ENCODE data around the gene HAUS7.

HAUS7 gene

DNA sequence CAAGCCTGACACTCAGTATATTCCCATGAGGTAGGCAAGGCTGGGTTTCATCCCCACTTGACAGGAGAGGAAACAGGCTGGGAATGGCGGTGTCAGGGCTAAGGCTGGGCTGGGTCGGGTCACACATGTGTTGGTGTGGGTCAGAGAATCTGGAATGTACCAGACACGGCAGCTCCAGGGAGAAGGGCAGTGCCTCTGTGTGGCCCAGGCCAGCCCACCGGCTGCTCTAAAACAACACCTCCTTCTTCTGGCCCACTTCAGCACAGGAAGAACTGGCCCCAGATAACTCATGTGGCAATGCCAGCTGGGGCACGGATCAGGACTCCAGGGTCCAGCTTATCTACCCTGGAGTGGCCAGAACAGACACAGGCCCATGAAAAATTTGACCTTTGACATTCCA is 6.3 kb downstream of the HAUS7 start:
- TF ChIP-seq FOXP2 (optimal IDR thresholded peaks at IDR 0.05; ENCODE audit: borderline replicate concordance, extremely low read depth, extremely low read length, insufficient read depth) (no peak), TAF1 (IDR thresholded peaks at IDR 0.05; ENCODE audit: borderline replicate concordance, insufficient read depth, low read length) (no peak), SIN3A (IDR thresholded peaks at IDR 0.05; ENCODE audit: borderline replicate concordance, insufficient read depth, low read length) (no peak), POLR2AphosphoS5 (IDR thresholded peaks at IDR 0.05; ENCODE audit: low read depth, low read length) (no peak)
- TF ChIP-seq, protein P1, sequence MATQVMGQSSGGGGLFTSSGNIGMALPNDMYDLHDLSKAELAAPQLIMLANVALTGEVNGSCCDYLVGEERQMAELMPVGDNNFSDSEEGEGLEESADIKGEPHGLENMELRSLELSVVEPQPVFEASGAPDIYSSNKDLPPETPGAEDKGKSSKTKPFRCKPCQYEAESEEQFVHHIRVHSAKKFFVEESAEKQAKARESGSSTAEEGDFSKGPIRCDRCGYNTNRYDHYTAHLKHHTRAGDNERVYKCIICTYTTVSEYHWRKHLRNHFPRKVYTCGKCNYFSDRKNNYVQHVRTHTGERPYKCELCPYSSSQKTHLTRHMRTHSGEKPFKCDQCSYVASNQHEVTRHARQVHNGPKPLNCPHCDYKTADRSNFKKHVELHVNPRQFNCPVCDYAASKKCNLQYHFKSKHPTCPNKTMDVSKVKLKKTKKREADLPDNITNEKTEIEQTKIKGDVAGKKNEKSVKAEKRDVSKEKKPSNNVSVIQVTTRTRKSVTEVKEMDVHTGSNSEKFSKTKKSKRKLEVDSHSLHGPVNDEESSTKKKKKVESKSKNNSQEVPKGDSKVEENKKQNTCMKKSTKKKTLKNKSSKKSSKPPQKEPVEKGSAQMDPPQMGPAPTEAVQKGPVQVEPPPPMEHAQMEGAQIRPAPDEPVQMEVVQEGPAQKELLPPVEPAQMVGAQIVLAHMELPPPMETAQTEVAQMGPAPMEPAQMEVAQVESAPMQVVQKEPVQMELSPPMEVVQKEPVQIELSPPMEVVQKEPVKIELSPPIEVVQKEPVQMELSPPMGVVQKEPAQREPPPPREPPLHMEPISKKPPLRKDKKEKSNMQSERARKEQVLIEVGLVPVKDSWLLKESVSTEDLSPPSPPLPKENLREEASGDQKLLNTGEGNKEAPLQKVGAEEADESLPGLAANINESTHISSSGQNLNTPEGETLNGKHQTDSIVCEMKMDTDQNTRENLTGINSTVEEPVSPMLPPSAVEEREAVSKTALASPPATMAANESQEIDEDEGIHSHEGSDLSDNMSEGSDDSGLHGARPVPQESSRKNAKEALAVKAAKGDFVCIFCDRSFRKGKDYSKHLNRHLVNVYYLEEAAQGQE (IDR thresholded peaks at IDR 0.05; ENCODE audit: insufficient read depth in 1 of 2, low read depth in 2 of 2, low read length in 2 of 2), result no peak

DNA sequence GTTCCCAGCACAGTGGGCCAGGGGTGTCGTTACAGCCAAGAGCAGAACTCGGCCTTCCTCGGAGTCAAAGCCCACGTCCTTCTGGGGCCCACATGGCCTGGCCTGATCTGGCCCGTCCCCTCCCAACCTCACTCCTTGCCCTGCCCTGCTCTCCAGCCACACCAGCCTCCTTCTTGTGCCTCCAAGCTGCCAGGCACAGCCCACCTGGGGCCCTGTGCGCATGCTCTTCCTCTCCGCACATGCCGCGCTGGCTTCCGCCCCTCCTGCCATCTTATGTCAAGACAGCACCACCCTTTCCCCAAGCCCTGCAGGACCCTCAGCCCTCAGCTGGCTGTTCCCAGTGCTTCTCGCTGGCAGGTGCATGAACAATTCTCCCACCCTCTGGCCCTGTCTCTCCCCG is 6.8 kb downstream of the HAUS7 start:
- TF ChIP-seq FOXP2 (optimal IDR thresholded peaks at IDR 0.05; ENCODE audit: borderline replicate concordance, extremely low read depth, extremely low read length, insufficient read depth) (no peak), POLR2AphosphoS5 (IDR thresholded peaks at IDR 0.05; ENCODE audit: low read depth, low read length) (no peak), TAF1 (IDR thresholded peaks at IDR 0.05; ENCODE audit: borderline replicate concordance, insufficient read depth, low read length) (no peak), SIN3A (IDR thresholded peaks at IDR 0.05; ENCODE audit: borderline replicate concordance, insufficient read depth, low read length) (no peak)
- TF ChIP-seq, protein P1 (IDR thresholded peaks at IDR 0.05; ENCODE audit: insufficient read depth in 1 of 2, low read depth in 2 of 2, low read length in 2 of 2), result no peak

DNA sequence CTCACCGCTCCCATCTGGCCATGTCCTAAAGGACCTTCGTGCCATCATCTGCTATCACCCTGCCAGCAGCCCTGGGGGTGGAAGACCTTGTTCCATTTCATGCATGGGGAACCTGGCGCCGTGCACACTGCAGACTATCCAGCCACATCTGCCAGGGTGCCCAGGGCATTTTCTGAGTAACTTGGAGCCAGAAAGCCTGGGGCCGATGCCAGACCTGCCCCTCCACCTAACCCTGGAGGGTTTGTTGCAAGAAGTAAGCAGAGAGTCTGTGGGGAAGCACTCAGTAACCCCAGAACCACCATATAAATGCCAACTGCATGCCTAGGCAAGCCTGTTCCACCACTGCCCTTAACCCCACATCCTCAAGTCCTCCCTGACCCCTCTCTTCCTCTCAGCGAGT is 7.3 kb downstream of the HAUS7 start:
- TF ChIP-seq SIN3A (IDR thresholded peaks at IDR 0.05; ENCODE audit: borderline replicate concordance, insufficient read depth, low read length) (no peak), TAF1 (IDR thresholded peaks at IDR 0.05; ENCODE audit: borderline replicate concordance, insufficient read depth, low read length) (no peak), FOXP2 (optimal IDR thresholded peaks at IDR 0.05; ENCODE audit: borderline replicate concordance, extremely low read depth, extremely low read length, insufficient read depth) (no peak), POLR2AphosphoS5 (IDR thresholded peaks at IDR 0.05; ENCODE audit: low read depth, low read length) (no peak)
- TF ChIP-seq, protein P1 (IDR thresholded peaks at IDR 0.05; ENCODE audit: insufficient read depth in 1 of 2, low read depth in 2 of 2, low read length in 2 of 2), result no peak

DNA sequence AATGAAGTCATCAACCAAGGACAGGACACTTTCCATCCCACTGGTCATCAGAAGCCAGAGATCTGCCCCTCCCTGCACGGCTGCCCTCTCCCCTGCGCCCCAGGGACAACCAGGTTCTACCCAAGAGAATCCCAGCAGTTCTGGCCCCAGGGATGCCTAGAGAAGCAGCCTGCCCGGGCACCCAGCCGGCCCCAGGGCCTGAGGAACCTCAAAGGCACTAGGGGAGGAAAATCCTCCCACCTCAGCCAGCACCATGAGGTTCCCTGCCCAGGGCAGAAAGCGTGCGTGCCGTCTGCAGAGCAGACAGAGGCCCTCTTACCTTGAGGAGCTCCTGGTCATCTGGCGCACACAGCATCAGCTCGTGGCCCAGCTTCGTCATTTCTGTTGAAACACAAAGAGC is 8.1 kb downstream of the HAUS7 start:
- TF ChIP-seq SIN3A (IDR thresholded peaks at IDR 0.05; ENCODE audit: borderline replicate concordance, insufficient read depth, low read length), result no peak

DNA sequence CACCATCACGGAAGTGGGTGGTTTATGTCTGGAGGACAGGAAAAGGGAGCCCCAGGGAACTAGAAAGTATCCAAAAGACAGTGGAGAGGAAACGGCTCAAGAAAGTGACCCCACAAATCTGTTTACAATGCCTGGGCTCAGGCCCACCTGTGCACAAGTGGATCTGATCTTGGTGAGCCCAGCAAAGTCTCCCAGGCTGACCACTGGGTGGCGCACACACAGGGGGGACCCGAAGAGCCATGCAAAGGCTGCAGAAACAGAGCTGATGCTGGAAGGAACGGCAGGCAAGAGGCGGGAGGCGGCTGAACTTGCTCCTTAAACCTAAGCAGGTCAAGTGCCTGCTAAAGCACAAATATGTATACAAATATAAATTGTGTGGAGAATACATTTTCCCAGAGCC is 9.6 kb downstream of the HAUS7 start:
- TF ChIP-seq TAF1 (IDR thresholded peaks at IDR 0.05; ENCODE audit: borderline replicate concordance, insufficient read depth, low read length) (no peak), FOXP2 (optimal IDR thresholded peaks at IDR 0.05; ENCODE audit: borderline replicate concordance, extremely low read depth, extremely low read length, insufficient read depth) (no peak), SIN3A (IDR thresholded peaks at IDR 0.05; ENCODE audit: borderline replicate concordance, insufficient read depth, low read length) (no peak), POLR2AphosphoS5 (IDR thresholded peaks at IDR 0.05; ENCODE audit: low read depth, low read length) (no peak)
- TF ChIP-seq, protein P1 (IDR thresholded peaks at IDR 0.05; ENCODE audit: insufficient read depth in 1 of 2, low read depth in 2 of 2, low read length in 2 of 2), result no peak
